ENCODE results near the gene NTRK3.
"Not testable (repeated sequence)": the region's sequence is repeated elsewhere in the genome, so short reads cannot be mapped to it uniquely, and the experiment has no call there.

Gene NTRK3

GRCh38 chr15:88036154-88036839, 220.2 kb downstream of the NTRK3 start:
- no peaks in the 10 kb centered on the region for H3K4me1 ChIP-seq (ENCODE audit: insufficient read depth, low read length)
- no peak for ATAC-seq (ENCODE audit: insufficient read depth, low read depth)
- no peak for DNase-seq
- no peak for TF ChIP-seq CTCF (IDR thresholded peaks at IDR 0.05; ENCODE audit: borderline replicate concordance, extremely low read depth, low read length, poor library complexity, severe bottlenecking)
- TF ChIP-seq EZH2 (IDR thresholded peaks at IDR 0.05; ENCODE audit: borderline replicate concordance, low read depth, low read length, severe bottlenecking) = no peak
- no peak overlapping the region for H3K9ac ChIP-seq (ENCODE audit: low read depth, low read length)
- no peak overlapping the region for H2AFZ ChIP-seq (ENCODE audit: low read depth, low read length)
- no peak overlapping the region for H3K4me3 ChIP-seq (ENCODE audit: low read depth in 1 of 2, low read length in 2 of 2)
- H3K36me3 ChIP-seq (ENCODE audit: insufficient read depth, low read length) = no peaks in the 10 kb centered on the region
- H3K4me2 ChIP-seq (ENCODE audit: insufficient read depth, low read length) = no peak overlapping the region
- H3K27me3 ChIP-seq (ENCODE audit: insufficient read depth, low read length, poor library complexity) = peaks cover 5% of the 10 kb centered on the region
- H3K79me2 ChIP-seq (ENCODE audit: insufficient read depth, low read length) = no peaks in the 10 kb centered on the region
- H4K20me1 ChIP-seq (ENCODE audit: insufficient read depth, low read length) = no peaks in the 10 kb centered on the region
- H3K27ac ChIP-seq (ENCODE audit: low read length) = no peak overlapping the region
- H3K9me3 ChIP-seq (ENCODE audit: insufficient read depth, low read length, severe bottlenecking) = no peaks in the 10 kb centered on the region

GRCh38 chr15:88035381-88035780, 221.2 kb downstream of the NTRK3 start:
- TF ChIP-seq CTCF (IDR thresholded peaks at IDR 0.05; ENCODE audit: borderline replicate concordance, extremely low read depth, low read length, poor library complexity, severe bottlenecking) (no peak), EZH2 (IDR thresholded peaks at IDR 0.05; ENCODE audit: borderline replicate concordance, low read depth, low read length, severe bottlenecking) (no peak)
- Histone ChIP-seq H3K4me1 (ENCODE audit: insufficient read depth, low read length) (no peaks in the 10 kb centered on the region), H2AFZ (ENCODE audit: low read depth, low read length) (no peak overlapping the region), H3K9ac (ENCODE audit: low read depth, low read length) (no peak overlapping the region), H3K79me2 (ENCODE audit: insufficient read depth, low read length) (no peaks in the 10 kb centered on the region), H3K36me3 (ENCODE audit: insufficient read depth, low read length) (no peaks in the 10 kb centered on the region), H3K9me3 (ENCODE audit: insufficient read depth, low read length, severe bottlenecking) (no peaks in the 10 kb centered on the region), H3K4me3 (ENCODE audit: low read depth in 1 of 2, low read length in 2 of 2) (no peak overlapping the region), H3K27me3 (ENCODE audit: insufficient read depth, low read length, poor library complexity) (peaks cover 5% of the 10 kb centered on the region), H3K27ac (ENCODE audit: low read length) (no peak overlapping the region), H3K4me2 (ENCODE audit: insufficient read depth, low read length) (no peak overlapping the region), H4K20me1 (ENCODE audit: insufficient read depth, low read length) (no peaks in the 10 kb centered on the region)
- no peak for ATAC-seq (ENCODE audit: insufficient read depth, low read depth)
- DNase-seq = no peak

GRCh38 chr15:88033421-88033820, 223.1 kb downstream of the NTRK3 start:
- H3K4me1 ChIP-seq (ENCODE audit: insufficient read depth, low read length); H3K27me3 ChIP-seq (ENCODE audit: insufficient read depth, low read length, poor library complexity); H4K20me1 ChIP-seq (ENCODE audit: insufficient read depth, low read length); ATAC-seq (ENCODE audit: insufficient read depth, low read depth); H3K9me3 ChIP-seq (ENCODE audit: insufficient read depth, low read length, severe bottlenecking); H3K4me2 ChIP-seq (ENCODE audit: insufficient read depth, low read length); H3K9ac ChIP-seq (ENCODE audit: low read depth, low read length); H3K79me2 ChIP-seq (ENCODE audit: insufficient read depth, low read length); DNase-seq; H3K4me3 ChIP-seq (ENCODE audit: low read depth in 1 of 2, low read length in 2 of 2); H3K36me3 ChIP-seq (ENCODE audit: insufficient read depth, low read length); H3K27ac ChIP-seq (ENCODE audit: low read length); H2AFZ ChIP-seq (ENCODE audit: low read depth, low read length): not testable (repeated sequence)

- H3K27me3 ChIP-seq (ENCODE audit: insufficient read depth, low read length, poor library complexity) = peaks cover 5% of the 10 kb centered on the region
- H3K4me3 ChIP-seq (ENCODE audit: low read depth in 1 of 2, low read length in 2 of 2) = no peak overlapping the region
- H3K4me2 ChIP-seq (ENCODE audit: insufficient read depth, low read length) = no peak overlapping the region
- H3K9me3 ChIP-seq (ENCODE audit: insufficient read depth, low read length, severe bottlenecking) = no peaks in the 10 kb centered on the region
- DNase-seq = no peak
- H2AFZ ChIP-seq (ENCODE audit: low read depth, low read length) = no peak overlapping the region
- no peaks in the 10 kb centered on the region for H3K4me1 ChIP-seq (ENCODE audit: insufficient read depth, low read length)
- H3K79me2 ChIP-seq (ENCODE audit: insufficient read depth, low read length) = no peaks in the 10 kb centered on the region
- no peaks in the 10 kb centered on the region for H3K36me3 ChIP-seq (ENCODE audit: insufficient read depth, low read length)
- TF ChIP-seq CTCF (IDR thresholded peaks at IDR 0.05; ENCODE audit: borderline replicate concordance, extremely low read depth, low read length, poor library complexity, severe bottlenecking) (no peak), EZH2 (IDR thresholded peaks at IDR 0.05; ENCODE audit: borderline replicate concordance, low read depth, low read length, severe bottlenecking) (no peak)
- no peak overlapping the region for H3K9ac ChIP-seq (ENCODE audit: low read depth, low read length)
- no peaks in the 10 kb centered on the region for H4K20me1 ChIP-seq (ENCODE audit: insufficient read depth, low read length)
- H3K27ac ChIP-seq (ENCODE audit: low read length) = no peak overlapping the region
- ATAC-seq (ENCODE audit: insufficient read depth, low read depth) = no peak
These were observed 223.8 kb downstream of the NTRK3 start for GRCh38 chr15:88032787-88033186.
